Measurements from ENCODE around the gene PTTG1IP. TPM values are rescaled to one million over a fixed set of nuclear protein-coding genes. Genes with fewer than 3 reads are reported as not detected.

The PTTG1IP gene
- total RNA-seq, 2 donors from 2014 or later, result 284 to 303 TPM

GRCh38 chr21:44829507-44830092 is 43.9 kb downstream of the PTTG1IP start:
- no peak overlapping the region for H3K4me3 ChIP-seq
- H3K9me3 ChIP-seq, result peaks cover 5 to 22% of the 10 kb centered on the region in 2 donors
- TF ChIP-seq, protein P1, sequence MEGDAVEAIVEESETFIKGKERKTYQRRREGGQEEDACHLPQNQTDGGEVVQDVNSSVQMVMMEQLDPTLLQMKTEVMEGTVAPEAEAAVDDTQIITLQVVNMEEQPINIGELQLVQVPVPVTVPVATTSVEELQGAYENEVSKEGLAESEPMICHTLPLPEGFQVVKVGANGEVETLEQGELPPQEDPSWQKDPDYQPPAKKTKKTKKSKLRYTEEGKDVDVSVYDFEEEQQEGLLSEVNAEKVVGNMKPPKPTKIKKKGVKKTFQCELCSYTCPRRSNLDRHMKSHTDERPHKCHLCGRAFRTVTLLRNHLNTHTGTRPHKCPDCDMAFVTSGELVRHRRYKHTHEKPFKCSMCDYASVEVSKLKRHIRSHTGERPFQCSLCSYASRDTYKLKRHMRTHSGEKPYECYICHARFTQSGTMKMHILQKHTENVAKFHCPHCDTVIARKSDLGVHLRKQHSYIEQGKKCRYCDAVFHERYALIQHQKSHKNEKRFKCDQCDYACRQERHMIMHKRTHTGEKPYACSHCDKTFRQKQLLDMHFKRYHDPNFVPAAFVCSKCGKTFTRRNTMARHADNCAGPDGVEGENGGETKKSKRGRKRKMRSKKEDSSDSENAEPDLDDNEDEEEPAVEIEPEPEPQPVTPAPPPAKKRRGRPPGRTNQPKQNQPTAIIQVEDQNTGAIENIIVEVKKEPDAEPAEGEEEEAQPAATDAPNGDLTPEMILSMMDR (IDR thresholded peaks at IDR 0.05), result no peak
- DNase-seq (ENCODE audit: low spot score), result no peak
- no peaks in the 10 kb centered on the region for H3K36me3 ChIP-seq
- H3K27ac ChIP-seq, result no peak overlapping the region
- no peaks in the 10 kb centered on the region for H3K27me3 ChIP-seq
- H3K4me1 ChIP-seq, result no peaks in the 10 kb centered on the region

DNA sequence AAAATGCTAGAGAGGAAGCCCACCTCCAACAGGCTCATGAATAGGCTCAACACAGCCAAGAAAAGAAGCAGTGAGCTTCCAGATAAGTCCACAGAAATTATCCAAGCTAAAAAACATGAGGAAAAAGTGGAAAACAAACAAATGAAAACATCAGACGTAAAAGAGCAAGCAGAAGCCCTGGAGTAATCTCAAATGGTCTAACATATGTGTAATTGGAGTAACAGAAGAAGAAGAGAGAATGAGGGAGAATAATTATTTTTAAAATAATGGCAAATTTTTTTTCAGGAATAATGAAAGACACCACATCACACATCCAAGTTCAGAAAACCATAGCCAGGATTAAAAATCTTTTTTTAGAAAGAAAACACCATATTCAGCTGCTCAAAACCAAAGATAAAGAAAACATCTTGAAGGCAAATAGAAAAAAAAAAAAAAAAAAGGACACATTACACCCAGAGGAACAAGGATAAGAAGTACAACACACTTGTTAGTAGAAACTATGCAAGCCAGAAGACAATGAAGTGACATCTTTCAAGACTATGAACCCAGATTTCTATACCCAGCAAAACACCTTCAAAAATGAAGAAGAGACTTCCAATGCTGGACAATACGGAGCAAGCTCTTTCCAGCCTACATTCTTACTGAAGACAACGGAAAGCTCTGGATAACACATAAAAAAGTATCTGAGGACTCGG is 45.0 kb downstream of the PTTG1IP start:
- H3K4me1 ChIP-seq, result no peaks in the 10 kb centered on the region
- H3K27ac ChIP-seq, result no peak overlapping the region
- DNase-seq (ENCODE audit: low spot score), result no peak
- H3K4me3 ChIP-seq, result no peak overlapping the region
- no peaks in the 10 kb centered on the region for H3K36me3 ChIP-seq
- TF ChIP-seq, protein P1 (IDR thresholded peaks at IDR 0.05), result no peak
- peaks cover 5 to 22% of the 10 kb centered on the region in 2 donors for H3K9me3 ChIP-seq
- no peaks in the 10 kb centered on the region for H3K27me3 ChIP-seq

- Histone ChIP-seq H3K4me1 (peaks cover 0 to 7% of the 10 kb centered on the region in 2 donors), H3K9me3 (peaks cover 0 to 30% of the 10 kb centered on the region in 2 donors), H3K4me3 (no peak overlapping the region), H3K27ac (no peak overlapping the region), H3K27me3 (no peaks in the 10 kb centered on the region), H3K36me3 (no peaks in the 10 kb centered on the region)
- no peak for DNase-seq (ENCODE audit: low spot score)
- TF ChIP-seq, protein P1 (IDR thresholded peaks at IDR 0.05), result no peak
These were observed 50.3 kb downstream of the PTTG1IP start for GRCh38 chr21:44823179-44823660.

DNA sequence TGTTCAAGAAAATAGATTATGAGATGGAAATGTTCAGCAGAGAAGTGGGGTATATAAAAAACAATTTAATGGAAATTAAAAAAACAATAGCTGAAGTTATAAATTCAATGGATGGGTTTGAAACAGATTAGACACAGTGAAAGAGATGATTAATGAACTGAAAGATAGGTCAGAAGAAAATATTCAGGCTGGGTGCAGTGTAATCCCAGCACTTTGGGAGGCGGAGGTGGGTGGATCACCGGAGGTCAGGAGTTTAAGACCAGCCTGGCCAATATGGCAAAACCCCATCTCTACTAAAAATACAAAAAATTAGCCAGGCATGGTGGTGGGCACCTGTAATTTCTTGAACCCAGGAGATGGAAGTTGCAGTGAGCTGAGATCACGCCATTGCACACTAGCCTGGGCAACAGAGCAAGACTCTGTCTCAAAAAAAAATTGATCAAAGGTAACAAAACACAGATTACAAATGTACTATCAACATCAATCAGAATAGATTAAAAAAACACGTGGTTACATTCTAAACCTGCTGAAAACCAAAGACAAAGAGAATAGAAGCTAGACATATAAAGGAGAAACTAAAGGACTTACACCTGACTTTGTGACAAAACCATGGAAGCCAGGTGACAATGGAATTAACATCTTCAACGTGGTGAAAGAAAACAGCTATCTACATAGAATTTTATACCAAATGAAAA is 50.9 kb downstream of the PTTG1IP start:
- Histone ChIP-seq H3K27ac (no peak overlapping the region), H3K36me3 (no peaks in the 10 kb centered on the region), H3K27me3 (no peaks in the 10 kb centered on the region), H3K9me3 (peaks cover 0 to 24% of the 10 kb centered on the region in 2 donors), H3K4me3 (no peak overlapping the region), H3K4me1 (peaks cover 0 to 8% of the 10 kb centered on the region in 2 donors)
- TF ChIP-seq, protein P1 (IDR thresholded peaks at IDR 0.05), result no peak
- DNase-seq (ENCODE audit: low spot score), result no peak

GRCh38 chr21:44820851-44821250 is 52.6 kb downstream of the PTTG1IP start:
- Histone ChIP-seq H3K4me1 (peaks cover 0 to 24% of the 10 kb centered on the region in 2 donors), H3K9me3 (peaks cover 0 to 20% of the 10 kb centered on the region in 2 donors), H3K27ac (no peak overlapping the region), H3K27me3 (no peaks in the 10 kb centered on the region), H3K36me3 (no peaks in the 10 kb centered on the region), H3K4me3 (no peak overlapping the region)
- TF ChIP-seq, protein P1 (IDR thresholded peaks at IDR 0.05), result no peak
- no peak for DNase-seq (ENCODE audit: low spot score)
